Activated CD4-positive, alpha-beta T cell treated with anti-CD3 and anti-CD28 coated beads, Interleukin-2, amount 50 U/mL, for 24 hours (primary cell): ENCODE data around the gene ACER1.
"Not testable (repeated sequence)": the region's sequence is repeated elsewhere in the genome, so short reads cannot be mapped to it uniquely, and the experiment has no call there.

Experiments used
- DNase-seq, 2 donors: peaks; one replicate each; pipeline ENCODE4 v3.0.0-alpha.2; 2020; ENCODE audit warnings: low read depth in 1 of 2, low spot score in 1 of 2

The ACER1 gene

DNA sequence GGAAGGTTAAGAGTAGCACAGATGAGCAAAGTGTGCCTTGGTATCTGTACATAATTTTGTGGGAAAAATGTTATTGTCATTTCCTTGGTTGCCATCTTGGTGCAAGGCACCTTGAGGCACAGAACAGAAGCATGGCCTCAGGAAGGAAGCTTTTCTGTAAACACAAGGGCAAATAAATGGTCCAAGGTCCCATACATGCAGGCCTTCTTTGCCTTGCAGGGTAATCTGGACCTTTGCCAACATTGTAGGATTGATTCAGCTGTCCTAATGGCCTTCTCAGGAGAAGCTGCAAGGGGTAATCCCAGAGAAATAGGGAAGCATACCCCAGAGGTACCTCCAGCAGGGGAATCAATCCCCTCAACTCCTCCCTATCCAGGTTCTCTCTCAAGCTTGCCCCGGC, 44.7 kb downstream of the ACER1 start:
- DNase-seq, result no peak

DNA sequence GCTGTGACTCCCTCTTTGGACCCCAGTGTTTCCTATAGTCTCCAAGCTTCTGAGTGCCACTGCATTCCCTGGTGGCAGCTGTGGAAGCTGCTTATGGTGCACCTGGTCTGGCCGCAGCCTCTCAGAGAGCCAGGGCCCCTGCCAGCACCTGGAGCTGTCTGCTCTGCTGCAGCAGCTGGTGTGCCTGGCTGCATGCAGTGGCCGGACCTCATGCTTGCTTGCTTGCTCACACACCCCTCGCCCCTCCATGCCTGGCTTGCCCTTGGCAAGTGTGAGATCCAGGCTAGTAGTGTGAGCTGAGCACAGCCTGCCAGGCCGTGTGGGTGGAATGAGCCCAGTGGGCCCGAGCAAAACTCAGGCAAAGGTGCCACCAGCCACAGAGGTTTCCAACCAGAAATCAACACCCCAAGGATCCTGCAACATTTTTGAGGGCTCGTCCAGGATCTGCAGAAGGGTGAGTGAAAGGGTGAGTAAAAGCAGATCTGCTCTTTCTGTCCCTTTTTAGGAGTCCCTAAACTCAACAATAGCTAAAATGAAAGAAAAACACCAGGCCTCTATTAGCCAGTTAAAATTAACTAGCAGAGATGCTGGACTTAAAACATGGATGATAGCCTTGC, 46.0 kb downstream of the ACER1 start:
- no peak for DNase-seq

- no peak for DNase-seq
Observed at GRCh38 chr19:6286676-6287075, 46.7 kb downstream of the ACER1 start.

GRCh38 chr19:6282393-6282792, 51.0 kb downstream of the ACER1 start:
- not testable (repeated sequence) for DNase-seq

GRCh38 chr19:6279931-6280591, 53.4 kb downstream of the ACER1 start, which contains the start of gene MLLT1:
Gene MLLT1, minus strand, starts transcription at chr19:6279975. Its CDS starts 191 bp downstream, at chr19:6279784.
- peak; percentile 91 to 94 for DNase-seq

- no peak for DNase-seq
Observed at GRCh38 chr19:6279620-6279930, 53.8 kb downstream of the ACER1 start.

- DNase-seq, result peak in 1 of 2 donors; percentile 9
Observed at GRCh38 chr19:6278740-6279619, 54.4 kb downstream of the ACER1 start.

DNA sequence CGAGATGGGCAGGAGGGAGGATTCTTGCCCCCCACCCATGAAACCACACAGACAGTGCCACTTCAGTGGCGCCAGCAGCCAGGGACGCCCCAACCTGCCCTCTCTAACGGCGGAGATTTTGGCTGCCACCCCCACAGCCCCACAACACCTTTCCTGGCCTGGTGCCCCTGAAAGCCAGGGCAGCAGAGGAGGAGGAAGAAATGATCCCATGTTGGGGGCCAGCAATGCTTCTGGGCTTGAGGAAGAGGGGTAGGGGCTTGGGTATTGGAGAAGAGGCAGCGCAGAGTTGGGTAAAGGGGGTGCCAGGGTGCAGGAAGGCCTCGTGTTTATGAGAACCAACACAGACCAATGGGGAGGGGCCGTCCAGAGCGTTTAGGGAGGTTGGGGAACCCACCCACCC, 55.4 kb downstream of the ACER1 start:
- DNase-seq, result no peak

DNA sequence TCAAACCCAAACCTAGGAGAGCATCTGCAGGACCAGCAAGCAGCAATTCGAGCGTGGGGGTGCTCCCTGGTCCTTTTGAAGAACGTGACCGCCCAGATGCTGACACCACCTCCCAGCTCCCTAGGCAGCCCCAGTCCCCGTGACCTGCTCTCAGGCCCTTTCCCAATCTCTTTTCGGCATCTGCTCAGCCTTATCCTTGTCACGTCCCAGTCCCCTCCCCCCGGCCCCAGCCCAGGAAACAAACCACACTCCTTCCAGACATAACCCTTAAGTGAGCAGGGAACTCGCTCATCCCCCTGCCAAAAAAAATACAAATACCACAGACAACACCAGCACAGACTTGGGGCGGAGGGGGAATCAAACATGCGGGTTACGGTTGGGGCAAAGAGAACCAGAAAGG, 57.0 kb downstream of the ACER1 start:
- DNase-seq, result no peak

GRCh38 chr19:6275170-6275744, 58.2 kb downstream of the ACER1 start:
- DNase-seq, result no peak

GRCh38 chr19:6274756-6275155, 58.7 kb downstream of the ACER1 start:
- no peak for DNase-seq

DNA sequence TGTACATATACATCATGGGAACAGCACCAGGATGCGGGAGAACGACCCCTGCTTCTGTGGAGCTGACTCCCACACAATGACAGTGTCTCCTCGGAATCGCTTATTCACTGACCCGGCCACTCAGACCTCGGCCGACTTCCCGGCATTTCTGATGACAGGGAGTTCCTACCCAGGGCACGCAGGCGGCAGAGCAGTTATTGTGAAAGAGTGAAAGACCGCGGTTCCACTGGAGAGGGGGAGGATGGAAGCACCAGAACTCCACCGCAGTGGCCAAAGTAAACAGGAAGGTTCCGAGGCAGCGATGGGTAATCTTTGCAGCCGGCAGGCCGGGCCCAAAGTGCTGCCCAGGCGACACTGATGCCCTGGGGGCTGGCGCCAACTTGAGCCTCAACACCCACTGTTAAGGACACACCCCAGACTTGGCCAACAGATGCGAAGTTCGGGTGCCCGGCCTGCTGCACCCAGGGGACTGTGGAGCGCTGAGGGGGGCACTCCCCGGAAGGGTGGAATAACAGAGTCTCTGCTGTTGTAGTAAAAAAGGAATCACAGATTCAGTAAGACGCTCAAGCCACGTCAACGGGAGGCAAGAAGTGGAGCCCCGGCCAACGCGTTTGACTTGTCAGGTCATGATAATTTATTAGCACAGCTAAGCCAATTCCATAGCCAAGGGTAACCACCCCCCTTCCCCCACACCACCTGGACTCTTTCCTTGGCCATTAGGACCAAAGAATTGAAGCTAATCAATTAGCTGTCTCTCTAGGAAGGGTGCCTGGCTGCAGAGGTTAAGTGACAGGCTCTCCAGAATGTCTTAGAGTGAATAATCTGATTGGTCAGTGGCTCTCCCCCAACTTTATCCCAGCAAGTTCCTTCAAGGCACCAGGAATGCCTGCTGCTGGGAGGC, 59.5 kb downstream of the ACER1 start:
- DNase-seq, result no peak

DNA sequence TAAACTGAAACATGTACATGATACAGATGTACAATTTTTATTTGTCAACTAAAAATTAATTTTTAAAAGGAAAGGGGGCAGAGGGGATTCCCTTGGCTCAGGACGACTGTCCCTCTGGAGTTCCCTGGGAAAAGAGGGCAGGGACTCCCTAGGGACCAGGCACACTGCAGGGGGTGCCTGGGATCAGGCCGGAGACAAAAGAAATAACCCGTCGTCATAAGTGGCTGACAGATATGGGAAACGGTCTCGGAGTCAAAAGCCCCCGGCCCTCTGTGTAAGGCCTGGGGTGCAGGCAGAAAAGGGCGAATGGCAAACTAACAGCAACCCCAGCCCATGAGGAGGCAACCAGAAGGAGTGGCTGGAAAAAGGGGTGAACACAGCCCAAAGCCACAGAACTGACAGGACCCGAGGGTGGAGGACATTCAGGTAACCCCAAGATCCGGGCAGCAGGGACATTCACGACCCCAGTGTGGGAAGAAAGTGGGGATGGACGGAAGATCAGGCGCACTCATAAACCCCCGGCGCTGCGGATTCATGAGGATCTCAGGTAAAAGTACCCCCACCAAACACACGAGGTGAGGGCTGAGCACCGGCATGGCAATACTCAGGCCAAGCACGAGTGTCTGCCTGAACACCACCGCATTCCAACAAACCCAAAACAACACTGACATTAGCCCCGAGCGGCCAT, 60.4 kb downstream of the ACER1 start:
- DNase-seq, result no peak

- DNase-seq, result no peak
Observed at GRCh38 chr19:6272411-6272791, 61.0 kb downstream of the ACER1 start.

DNA sequence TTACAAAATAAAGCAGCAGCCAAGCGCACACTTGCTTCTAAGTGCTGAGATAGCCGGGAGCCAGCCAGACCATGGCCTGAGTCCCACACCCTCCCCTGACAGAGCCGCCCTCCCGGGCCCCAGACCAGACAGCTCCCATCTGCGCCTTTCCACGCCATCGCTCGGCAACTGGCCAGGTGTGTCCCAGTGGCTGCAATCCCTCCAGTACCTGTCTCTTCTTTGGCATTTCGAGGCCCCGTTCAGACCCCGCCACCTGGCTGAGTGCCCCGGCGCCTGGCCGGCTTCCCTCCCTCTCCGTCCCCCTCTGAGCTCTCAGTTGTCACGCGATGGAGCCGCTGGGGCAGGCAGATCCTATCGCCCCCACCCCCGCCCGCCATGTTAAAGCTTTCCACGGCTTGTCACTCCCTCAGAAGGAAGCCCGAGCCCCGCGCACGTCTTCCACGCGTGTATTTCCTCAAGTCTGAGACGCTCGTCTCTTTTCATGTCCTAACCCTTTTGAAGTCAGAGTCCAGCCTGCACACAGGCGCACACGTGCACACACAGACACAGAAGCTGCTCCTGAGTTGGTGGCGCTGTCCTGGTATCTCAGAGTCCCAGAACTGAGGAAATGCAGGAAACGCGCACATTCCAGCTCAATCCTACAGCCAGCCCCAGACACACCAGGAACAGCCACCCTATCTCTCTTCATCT, 61.5 kb downstream of the ACER1 start:
- DNase-seq, result no peak

GRCh38 chr19:6271251-6271650, 62.2 kb downstream of the ACER1 start:
- no peak for DNase-seq

- DNase-seq, result no peak
Observed at GRCh38 chr19:6270822-6271221, 62.6 kb downstream of the ACER1 start.

DNA sequence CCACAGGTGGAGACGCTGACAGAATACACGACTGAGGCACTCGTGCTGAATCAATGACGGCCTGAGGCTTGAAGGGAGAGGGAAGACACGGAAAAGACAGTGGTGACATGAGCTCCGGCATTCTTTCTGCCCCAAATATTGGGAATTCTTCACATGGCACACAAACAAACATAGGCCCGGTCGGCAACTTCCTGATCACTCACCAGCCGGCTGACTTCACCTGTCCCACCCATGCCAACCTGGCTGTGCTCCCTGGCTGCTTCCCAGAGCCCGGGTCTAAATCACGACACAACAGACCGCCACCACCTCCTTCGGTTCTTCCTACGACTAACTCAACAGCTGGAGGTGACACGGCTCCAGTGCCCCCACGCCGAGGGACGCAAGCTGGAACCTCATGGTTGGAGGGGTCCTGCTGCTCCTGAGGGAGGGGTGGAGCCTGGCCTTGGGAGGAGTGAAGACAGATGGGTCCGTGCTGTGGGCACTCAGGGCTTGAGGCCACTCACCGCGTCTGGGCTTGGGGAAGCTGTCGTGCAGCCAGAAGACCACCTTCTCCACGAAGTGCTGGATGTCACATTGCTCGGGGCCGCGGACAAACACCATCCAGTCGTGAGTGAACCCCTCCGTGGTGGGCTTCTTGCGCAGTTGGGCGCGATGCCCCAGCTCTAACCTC, 63.2 kb downstream of the ACER1 start:
- no peak for DNase-seq
